Endothelial cell of umbilical vein (primary cell): ENCODE measurements around the gene RASL12. TPM values are rescaled to one million over a fixed set of nuclear protein-coding genes. Genes with fewer than 3 reads are reported as not detected.

Experiments
- BruUV-seq: library from RNA; stranded (reverse); fragments of 400-500 nt; replicated peaks from 2 replicates; lab custom pipeline; 2021; lab: Mats Ljungman, UMichigan
- CTCF ChIA-PET: fragments of 300-600, 350-600 bp; sonication (Branson Sonifier 250); formaldehyde crosslinking; loops from one replicate; lab custom pipeline; 2021; ENCODE audit warnings: antibody characterized with exemption, inconsistent platforms; lab: Charles Lee
- POLR2A ChIA-PET: fragments of 300-600, 350-600 bp; sonication (Branson Sonifier 250); formaldehyde crosslinking; loops from one replicate; lab custom pipeline; 2021; ENCODE audit warnings: antibody characterized with exemption, inconsistent platforms; lab: Charles Lee
- DNase-seq: peaks from one replicate; pipeline ENCODE4 v3.0.0-alpha.2; 2011; ENCODE audit warnings: low read depth, low spot score
- FAIRE-seq: peaks from 2 replicates; lab custom pipeline; 2011; peaks lifted over from hg19 to GRCh38; lab: Jason Lieb, UNC
- H2AFZ ChIP-seq: 2 replicates; pipeline ENCODE4 v1.6.0; 2012; ENCODE audit warnings: low read depth, low read length, control low read depth, inconsistent platforms
- H3K27ac ChIP-seq: 2 replicates; pipeline ENCODE4 v1.5.1; 2011; ENCODE audit warnings: low read depth, mild to moderate bottlenecking, control low read depth, low read length, moderate library complexity; ENCODE audit not compliant: insufficient read depth
- H3K27me3 ChIP-seq, 2 experiments: 2 replicates each; pipeline versions ENCODE4 v1.6.0 to v1.6.1; 2011; ENCODE audit warnings: low read length in 2 of 2, mixed read lengths in 1 of 2; ENCODE audit not compliant: control insufficient read depth in 2 of 2, insufficient read depth in 2 of 2
- H3K36me3 ChIP-seq, 2 experiments: 2 replicates in 1 of 2; 3 replicates in 1 of 2; pipeline ENCODE4 v1.5.1; 2011; ENCODE audit warnings: low read length in 2 of 2, mild to moderate bottlenecking in 1 of 2, moderate library complexity in 1 of 2; ENCODE audit not compliant: control insufficient read depth in 2 of 2, insufficient read depth in 2 of 2; ENCODE audit errors: extremely low read depth in 1 of 2
- H3K4me1 ChIP-seq: 3 replicates; pipeline ENCODE4 v1.5.1; 2011; ENCODE audit warnings: mild to moderate bottlenecking, low read length; ENCODE audit not compliant: control insufficient read depth, insufficient read depth; ENCODE audit errors: extremely low read depth
- H3K4me2 ChIP-seq: 2 replicates; pipeline ENCODE4 v1.6.1; 2011; ENCODE audit warnings: low read length, control low read depth, mixed read lengths; ENCODE audit not compliant: insufficient read depth
- H3K4me3 ChIP-seq, 3 experiments: fragments of 200-600 bp in 1 of 3; sonication (generic), shearing (Covaris generic) in 1 of 3; replicated peaks in 1 of 3; 2 replicates each; pipeline ENCODE4 v1.5.1; 2011 to 2016; ENCODE audit warnings: control low read depth in 3 of 3, low read length in 3 of 3, mild to moderate bottlenecking in 2 of 3, inconsistent platforms in 1 of 3, low read depth in 1 of 3, moderate library complexity in 1 of 3; ENCODE audit not compliant: insufficient read depth in 1 of 3
- H3K79me2 ChIP-seq: 2 replicates; pipeline ENCODE4 v1.6.0; 2012; ENCODE audit warnings: low read length, inconsistent platforms; ENCODE audit not compliant: control insufficient read depth, insufficient read depth
- H3K9ac ChIP-seq: replicated peaks from 2 replicates; pipeline ENCODE3; 2011; ENCODE audit warnings: low read length, control low read depth; ENCODE audit not compliant: insufficient read depth; ENCODE audit errors: extremely low read depth
- H3K9me1 ChIP-seq: replicated peaks from 3 replicates; pipeline ENCODE4 v1.6.0; 2011; ENCODE audit warnings: mild to moderate bottlenecking, low read length; ENCODE audit not compliant: control insufficient read depth, insufficient read depth; ENCODE audit errors: extremely low read depth
- H3K9me3 ChIP-seq: replicated peaks from 2 replicates; pipeline ENCODE4 v1.5.1; 2012; ENCODE audit warnings: low read length, inconsistent platforms; ENCODE audit not compliant: control insufficient read depth, insufficient read depth
- H4K20me1 ChIP-seq: replicated peaks from 2 replicates; pipeline ENCODE3; 2011; ENCODE audit warnings: mild to moderate bottlenecking, low read length; ENCODE audit not compliant: control insufficient read depth, insufficient read depth; ENCODE audit errors: extremely low read depth
- CTCF ChIP-seq, 2 donors: IDR thresholded peaks; 1 replicate in 1 of 2; 2 replicates in 1 of 2; pipeline ENCODE4 v1.5.1; 2011; ENCODE audit warnings: low read length in 2 of 2, mild to moderate bottlenecking in 2 of 2, moderate library complexity in 2 of 2, control low read depth in 1 of 2, inconsistent platforms in 1 of 2, low read depth in 1 of 2; ENCODE audit not compliant: insufficient read depth in 1 of 2; ENCODE audit errors: extremely low read depth in 1 of 2
- EZH2 ChIP-seq: IDR thresholded peaks from 2 replicates; pipeline ENCODE4 v1.6.1; 2012; ENCODE audit warnings: borderline replicate concordance, low read depth, mild to moderate bottlenecking, moderate library complexity, low read length, inconsistent platforms; ENCODE audit not compliant: severe bottlenecking
- FOS ChIP-seq: IDR thresholded peaks from 2 replicates; pipeline ENCODE4 v1.6.1; 2011; ENCODE audit warnings: mild to moderate bottlenecking, low read length, moderate library complexity, borderline replicate concordance; ENCODE audit not compliant: insufficient read depth
- GATA2 ChIP-seq: IDR thresholded peaks from 2 replicates; pipeline ENCODE4 v1.7.0; 2011; ENCODE audit warnings: low read depth, mild to moderate bottlenecking, moderate library complexity, mixed read lengths, low read length; ENCODE audit not compliant: insufficient read length, insufficient read depth
- JUN ChIP-seq: IDR thresholded peaks from 2 replicates; pipeline ENCODE4 v1.6.1; 2011; ENCODE audit warnings: borderline replicate concordance, low read depth; ENCODE audit not compliant: insufficient read length, insufficient read depth
- MAX ChIP-seq: IDR thresholded peaks from 2 replicates; pipeline ENCODE4 v1.6.1; 2011; ENCODE audit not compliant: insufficient read depth, insufficient read length
- MYC ChIP-seq: IDR thresholded peaks from one replicate; pipeline ENCODE4 v1.6.1; 2011; ENCODE audit warnings: mild to moderate bottlenecking, low read depth, low read length
- POLR2A ChIP-seq: IDR thresholded peaks from 2 replicates; pipeline ENCODE4 v1.6.1; 2012; ENCODE audit warnings: low read depth, mild to moderate bottlenecking, control low read depth, low read length
- POLR2AphosphoS5 ChIP-seq: IDR thresholded peaks from 2 replicates; pipeline ENCODE4 v1.6.1; 2012; ENCODE audit warnings: low read depth, mild to moderate bottlenecking, control low read depth, low read length, moderate library complexity; ENCODE audit not compliant: insufficient read depth
- dilution Hi-C: fragments of 300-500 bp; cut with MboI; formaldehyde crosslinking; loops from one replicate; pipeline ENCODE4 v1.15.0; 2019; ENCODE audit warnings: low sequenced_read_pairs; ENCODE audit not compliant: extremely low pct_ligation_motif_present
- intact Hi-C: fragments of 100-400 bp; cut with micrococcal nuclease; formaldehyde crosslinking; loops from one replicate; pipeline ENCODE4 v1.10.0; 2022
- polyA plus RNA-seq, 4 experiments: library from polyadenylated mRNA; depleted of rRNA in 3 of 4; stranded (reverse) in 3 of 4; unstranded in 1 of 4; fragments of >200 nt; gene quantifications; 2 replicates each; pipeline versions ENCODE4 v1.2.1 to v1.2.3, GENCODE V29; 2011 to 2012; ENCODE audit warnings: missing spikeins in 1 of 4
- total RNA-seq: library from RNA; stranded (reverse); gene quantifications from 2 replicates; pipeline ENCODE4 v1.2.3, GENCODE V29; 2021

The RASL12 gene
- total and polyA plus RNA-seq, 2 donors (not counting 3 experiments of a cell fraction or from before 2014, with no cell fraction given) = not detected

GRCh38 chr15:65071381-65071811, 3.6 kb upstream of the RASL12 start:
- no peak overlapping the region for H3K27ac ChIP-seq
- intact Hi-C loops = no loop called here
- no peaks in the 10 kb centered on the region for H3K4me1 ChIP-seq
- H3K9me1 ChIP-seq = no peaks in the 10 kb centered on the region
- DNase-seq (no peak), FAIRE-seq (no peak)
- no peak overlapping the region for H3K9ac ChIP-seq
- H2AFZ ChIP-seq = no peak overlapping the region
- dilution Hi-C loops = no loop called here
- no peaks in the 10 kb centered on the region for H3K79me2 ChIP-seq
- no peaks in the 10 kb centered on the region for H4K20me1 ChIP-seq
- POLR2A ChIA-PET = no interaction called here
- no peak overlapping the region for H3K4me2 ChIP-seq
- BruUV-seq = no TSS peak
- CTCF ChIA-PET = no interaction called here
- no peak overlapping the region for H3K4me3 ChIP-seq
- H3K36me3 ChIP-seq = no peaks in the 10 kb centered on the region
- H3K27me3 ChIP-seq = peaks cover 21 to 27% of the 10 kb centered on the region in 2 experiments
- TF ChIP-seq CTCF (IDR thresholded peaks at IDR 0.05; ENCODE audit: extremely low read depth in 1 of 2, insufficient read depth in 1 of 2, low read depth in 1 of 2, low read length in 2 of 2) (no peak), MYC (no peak), JUN (no peak), GATA2 (no peak), EZH2 (no peak), POLR2A (no peak), POLR2AphosphoS5 (no peak), MAX (no peak), FOS (no peak)
- no peaks in the 10 kb centered on the region for H3K9me3 ChIP-seq
